Measurements from ENCODE around the gene NUMB.

NUMB gene

DNA sequence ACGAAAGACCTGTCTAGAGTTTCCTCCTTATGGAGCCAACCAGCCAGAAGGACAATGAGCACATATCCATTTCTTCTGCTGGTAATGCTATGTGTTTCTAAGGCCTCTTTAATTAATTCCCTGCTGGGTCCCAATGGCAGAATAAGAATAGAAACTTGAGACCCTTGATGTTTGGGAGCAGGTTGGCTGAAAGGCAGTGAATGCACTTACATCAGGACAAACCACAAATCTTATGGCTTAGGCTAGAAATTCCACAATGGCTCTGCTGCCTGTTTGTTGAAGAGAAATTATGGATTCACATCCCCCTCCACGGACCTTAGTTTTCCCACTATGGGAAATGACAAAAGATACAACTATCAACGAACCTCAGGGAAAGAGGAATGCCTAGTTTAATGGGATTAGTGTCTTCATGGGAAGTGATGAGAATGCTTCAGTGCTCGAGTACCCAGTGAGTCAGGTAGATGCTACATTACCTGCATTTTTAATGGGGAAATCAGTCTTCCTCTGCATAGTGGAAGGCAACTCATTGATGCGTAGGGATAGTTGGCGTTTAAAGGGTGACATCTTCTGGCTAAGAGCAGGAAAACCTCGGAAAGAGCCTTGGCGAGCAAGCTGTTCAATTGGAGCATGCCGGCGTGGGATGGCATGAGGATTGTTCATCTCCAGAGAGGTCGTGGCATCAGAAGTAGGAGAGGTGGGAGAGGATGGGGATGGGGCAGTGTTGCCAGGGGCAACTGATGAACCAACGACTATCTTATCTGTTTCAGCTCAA is 174.6 kb downstream of the NUMB start:
- no peak for DNase-seq

DNA sequence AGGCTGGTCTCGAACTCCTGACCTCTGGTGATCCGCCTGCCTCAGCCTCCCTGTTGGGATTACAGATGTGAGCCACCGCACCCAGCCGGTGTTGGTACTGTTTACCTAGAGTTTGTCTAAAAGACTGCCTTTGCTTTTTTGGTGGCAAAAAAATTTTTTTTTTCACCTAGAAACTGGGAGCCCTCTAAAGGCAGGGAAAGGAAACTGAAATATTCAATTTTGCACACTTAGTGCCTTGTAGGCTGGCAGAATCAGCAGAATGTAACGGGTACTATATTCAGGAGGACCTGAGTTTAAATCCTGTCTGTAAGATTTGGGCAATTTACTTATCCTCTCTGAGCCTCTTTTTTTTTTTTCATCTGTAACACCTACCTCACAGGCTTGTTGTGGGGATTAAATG is 177.4 kb downstream of the NUMB start:
- DNase-seq = no peak

DNA sequence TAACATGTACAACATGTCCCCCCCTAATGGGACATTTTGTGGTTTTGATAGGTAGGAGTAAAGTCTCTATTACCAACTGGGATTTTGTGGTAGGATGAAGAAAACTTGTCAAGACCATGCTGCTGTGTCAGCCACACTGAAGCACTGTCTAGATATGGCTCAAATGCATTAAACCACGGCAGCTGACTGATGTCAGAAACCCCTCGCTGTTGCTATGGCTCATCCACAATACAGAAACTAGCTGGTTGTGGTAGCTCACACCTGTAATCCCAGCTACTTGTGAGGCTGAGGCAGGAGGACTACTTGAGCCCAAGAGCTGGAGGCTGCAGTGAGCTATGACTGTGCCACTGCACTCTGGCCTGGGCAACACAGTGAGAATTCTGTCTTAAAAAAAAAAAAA is 181.0 kb downstream of the NUMB start:
- no peak for DNase-seq

DNA sequence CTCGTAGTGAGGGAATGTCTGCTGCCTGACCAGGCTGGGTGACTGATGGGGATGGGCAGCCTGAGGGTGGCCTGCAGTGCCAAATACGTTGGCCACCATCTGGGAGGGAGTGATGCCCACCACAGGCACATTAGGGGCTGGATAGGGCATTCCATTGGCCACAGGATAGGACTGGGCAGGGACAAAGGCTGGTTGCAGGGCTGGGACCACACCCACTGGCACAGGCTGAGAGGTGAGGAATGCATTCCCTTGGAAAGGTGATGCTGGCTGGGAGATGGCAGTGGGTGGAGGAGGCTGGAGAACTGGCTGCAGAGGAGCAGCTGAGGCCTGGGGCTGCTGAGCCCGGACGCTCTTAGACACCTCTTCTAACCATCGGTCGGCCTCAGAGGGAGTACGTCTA is 181.5 kb downstream of the NUMB start:
- no peak for DNase-seq

DNA sequence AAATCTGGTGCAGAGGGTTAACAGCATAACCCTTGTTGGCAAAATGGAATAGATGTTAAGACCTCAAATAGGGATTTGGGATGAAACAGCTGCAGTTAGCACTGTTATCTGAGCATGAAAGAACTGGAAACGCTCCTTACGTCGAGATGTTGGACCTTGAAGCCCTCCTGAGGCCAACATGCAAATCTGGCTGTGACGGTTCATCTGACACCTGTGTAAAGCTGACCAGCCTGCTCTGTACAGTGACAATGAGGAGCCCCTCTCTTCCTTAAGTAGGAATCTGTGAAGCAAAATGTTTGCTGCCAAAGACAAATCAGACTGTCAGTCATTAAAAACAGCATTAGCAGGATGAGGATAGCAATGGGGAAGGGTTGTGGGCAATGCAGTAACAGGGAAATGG is 184.5 kb downstream of the NUMB start:
- DNase-seq = no peak

DNA sequence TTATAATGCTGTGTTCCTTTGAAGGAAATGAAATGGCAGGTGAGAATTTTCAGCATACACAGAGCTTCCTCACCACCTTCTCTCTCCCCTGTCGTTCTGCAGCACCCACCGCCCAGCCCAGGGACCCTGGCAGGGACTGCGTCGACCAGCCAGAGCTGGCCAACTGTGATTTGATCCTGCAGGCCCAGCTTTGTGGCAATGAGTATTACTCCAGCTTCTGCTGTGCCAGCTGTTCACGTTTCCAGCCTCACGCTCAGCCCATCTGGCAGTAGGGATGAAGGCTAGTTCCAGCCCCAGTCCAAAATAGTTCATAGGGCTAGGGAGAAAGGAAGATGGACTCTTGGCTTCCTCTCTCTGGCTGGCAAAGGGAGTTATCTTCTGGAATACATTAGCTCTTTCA is 186.0 kb downstream of the NUMB start:
- no peak for DNase-seq

DNA sequence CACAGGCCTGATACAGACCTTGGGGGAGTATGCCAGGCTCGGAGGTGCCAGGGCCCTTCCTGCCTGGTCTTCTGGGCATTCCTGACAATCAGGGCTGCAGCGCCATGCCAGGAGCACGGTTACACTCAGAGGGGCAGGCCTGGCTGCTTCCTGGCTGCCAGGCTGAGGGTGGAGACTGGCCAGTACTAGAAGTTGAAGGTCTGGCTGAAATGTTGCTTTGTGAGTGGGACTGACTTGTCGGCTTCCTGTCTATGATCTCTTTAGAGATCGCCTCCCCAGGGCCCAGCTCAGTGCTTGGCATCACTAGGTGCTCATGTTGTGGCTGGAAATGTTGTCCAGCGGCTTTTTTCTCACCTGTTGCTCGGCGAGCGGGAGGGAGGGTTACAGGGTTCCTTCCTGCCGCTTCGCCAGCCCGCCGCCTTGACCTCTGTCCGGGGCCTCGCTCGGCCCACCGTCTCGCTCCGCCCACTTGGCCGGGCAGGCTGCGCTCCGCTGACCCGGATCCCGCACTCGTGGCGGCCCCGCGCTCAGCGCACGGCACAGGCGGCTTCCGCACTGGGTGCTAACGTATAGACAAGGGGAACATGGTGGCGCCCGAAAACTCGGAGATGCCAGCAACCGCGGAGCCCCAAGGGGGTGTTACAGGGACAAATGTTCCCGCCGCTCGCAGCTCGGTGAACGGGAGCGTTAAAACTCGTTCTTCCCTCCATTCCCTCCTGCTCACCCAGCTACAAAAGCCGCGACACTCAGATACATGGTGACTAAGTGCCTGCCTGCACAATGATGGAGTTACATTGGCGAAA is 188.4 kb downstream of the NUMB start:
- DNase-seq = no peak

DNA sequence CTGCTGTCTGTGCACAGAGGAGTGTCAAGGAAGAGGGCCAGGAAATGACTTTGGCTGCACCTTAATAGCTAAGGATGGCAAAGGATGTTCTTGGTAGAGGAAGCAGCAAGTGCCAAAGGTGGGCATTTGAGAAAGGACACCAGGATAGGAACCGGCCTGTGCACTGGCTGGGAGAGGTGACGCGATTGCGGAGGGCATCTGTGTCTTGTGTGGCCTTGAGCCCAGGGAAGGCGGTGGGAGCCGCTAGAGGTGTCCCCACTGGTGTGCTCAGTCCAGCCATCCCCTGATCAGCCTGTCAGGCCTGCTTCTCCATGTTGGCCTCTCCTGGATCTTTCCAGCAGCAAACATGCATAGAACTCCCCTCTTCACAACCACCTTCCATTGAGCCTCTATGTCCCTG is 190.9 kb downstream of the NUMB start:
- no peak for DNase-seq

DNA sequence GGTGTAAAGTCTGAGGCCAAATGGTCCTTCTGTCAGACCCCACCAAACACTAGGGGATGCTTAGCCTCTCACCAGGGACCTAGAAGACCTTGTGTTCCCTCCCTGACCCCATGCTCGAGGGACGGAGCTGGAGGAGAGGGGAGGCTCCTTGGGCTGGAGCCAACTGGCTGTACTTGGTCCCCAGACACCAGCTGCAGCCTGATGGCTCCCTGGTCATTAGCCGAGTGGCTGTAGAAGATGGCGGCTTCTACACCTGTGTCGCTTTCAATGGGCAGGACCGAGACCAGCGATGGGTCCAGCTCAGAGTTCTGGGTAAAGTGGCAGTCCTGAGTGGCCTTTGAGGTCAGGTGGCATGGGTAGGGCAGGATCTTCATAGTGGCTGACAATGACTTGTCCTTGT is 192.0 kb downstream of the NUMB start:
- DNase-seq = no peak

DNA sequence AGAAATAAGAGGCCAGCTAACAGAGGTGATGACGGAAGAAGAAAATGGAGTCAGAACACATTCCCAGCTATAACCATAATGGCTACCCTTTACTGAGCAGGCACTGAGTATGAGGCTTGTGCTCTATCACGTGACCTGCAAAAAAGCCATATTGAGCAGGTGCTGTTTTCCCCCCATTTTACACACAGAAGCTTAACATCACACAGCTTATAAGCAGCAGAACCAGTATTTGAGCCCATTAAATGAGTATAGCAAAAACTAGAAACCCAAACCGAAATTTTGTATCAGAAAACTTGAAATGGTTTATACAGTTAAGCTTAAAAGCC is 192.7 kb downstream of the NUMB start:
- no peak for DNase-seq

DNA sequence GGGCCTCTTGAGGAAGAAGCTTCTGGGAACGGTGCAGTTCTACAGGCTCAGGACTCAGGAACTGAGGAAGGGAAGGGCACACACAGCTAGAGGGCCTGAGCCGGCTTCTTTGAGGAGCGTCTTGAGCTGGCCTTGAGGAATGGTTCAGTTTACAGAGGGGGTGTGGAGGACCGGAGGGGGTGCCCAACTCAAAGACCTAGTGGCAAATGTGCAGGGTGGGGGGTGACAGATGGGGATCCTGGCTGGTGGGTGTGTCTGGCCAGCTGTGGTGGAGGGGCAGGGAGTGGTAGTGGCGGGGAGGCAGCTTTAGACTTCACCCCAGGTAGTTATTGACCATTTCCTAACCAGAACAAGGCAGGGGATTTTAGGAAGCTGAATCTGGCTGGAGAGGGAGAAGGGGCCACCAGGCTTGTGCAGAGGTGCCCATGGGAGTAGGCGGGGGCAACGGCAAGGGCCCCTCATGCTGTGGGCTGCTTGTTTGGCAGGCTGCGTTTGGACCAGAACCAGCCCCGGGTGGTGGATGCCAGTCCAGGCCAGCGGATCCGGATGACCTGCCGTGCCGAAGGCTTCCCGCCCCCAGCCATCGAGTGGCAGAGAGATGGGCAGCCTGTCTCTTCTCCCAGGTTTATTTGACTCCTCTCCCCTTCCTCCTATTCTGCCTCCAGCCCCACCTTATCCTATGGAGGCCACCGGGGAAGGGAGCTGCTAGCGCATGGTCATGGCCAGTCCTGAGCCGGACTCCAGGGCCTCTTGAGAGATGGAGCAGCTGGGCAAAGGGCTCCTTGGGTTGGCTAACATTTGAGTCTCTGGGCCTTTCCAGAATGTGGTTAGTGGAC is 193.2 kb downstream of the NUMB start:
- no peak for DNase-seq

DNA sequence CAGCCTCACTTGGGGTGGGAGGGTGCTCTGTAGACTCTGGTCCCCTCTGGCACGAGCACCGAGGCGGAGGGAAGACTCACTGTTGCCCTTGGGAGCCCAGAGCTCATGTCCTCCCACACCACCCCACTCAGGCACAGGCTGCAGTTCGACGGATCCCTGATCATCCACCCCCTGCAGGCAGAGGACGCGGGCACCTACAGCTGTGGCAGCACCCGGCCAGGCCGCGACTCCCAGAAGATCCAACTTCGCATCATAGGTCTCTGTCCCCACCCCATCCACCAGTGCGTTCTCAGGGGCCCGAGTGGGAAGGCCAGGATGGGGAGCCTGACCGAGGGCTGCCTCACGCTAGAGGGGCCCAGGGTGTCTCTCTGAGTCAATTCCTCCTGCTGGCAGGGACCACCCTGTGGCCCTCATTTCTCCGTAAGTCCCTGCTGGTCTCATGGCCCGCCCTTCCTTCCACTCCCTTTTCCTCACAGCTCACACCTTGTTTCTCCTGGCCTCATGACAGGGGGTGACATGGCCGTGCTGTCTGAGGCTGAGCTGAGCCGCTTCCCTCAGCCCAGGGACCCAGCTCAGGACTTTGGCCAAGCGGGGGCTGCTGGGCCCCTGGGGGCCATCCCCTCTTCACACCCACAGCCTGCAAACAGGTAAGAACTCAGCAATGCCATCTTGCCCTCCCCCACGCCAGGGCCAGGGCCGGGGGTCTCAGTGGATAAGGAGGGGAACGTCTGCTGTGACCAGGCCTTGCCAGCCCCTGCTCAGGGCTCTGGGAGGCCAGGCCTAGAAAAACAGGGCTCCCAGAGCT is 194.1 kb downstream of the NUMB start:
- DNase-seq = no peak

DNA sequence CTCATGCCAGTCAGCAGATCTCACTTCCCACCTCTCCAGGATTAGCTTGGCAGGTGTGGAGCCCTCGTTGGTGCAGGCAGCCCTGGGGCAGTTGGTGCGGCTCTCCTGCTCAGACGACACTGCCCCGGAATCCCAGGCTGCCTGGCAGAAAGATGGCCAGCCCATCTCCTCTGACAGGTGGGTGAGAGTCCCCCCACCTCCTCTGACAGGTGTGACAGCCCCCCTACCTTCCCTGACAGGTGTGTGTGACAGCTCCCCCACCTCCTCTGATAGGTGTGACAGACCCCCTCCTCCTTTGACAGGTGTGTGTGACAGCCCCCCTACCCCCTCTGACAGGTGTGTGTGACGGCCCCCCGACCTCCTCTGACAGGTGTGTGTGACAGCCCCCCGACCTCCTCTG is 194.7 kb downstream of the NUMB start:
- no peak for DNase-seq

DNA sequence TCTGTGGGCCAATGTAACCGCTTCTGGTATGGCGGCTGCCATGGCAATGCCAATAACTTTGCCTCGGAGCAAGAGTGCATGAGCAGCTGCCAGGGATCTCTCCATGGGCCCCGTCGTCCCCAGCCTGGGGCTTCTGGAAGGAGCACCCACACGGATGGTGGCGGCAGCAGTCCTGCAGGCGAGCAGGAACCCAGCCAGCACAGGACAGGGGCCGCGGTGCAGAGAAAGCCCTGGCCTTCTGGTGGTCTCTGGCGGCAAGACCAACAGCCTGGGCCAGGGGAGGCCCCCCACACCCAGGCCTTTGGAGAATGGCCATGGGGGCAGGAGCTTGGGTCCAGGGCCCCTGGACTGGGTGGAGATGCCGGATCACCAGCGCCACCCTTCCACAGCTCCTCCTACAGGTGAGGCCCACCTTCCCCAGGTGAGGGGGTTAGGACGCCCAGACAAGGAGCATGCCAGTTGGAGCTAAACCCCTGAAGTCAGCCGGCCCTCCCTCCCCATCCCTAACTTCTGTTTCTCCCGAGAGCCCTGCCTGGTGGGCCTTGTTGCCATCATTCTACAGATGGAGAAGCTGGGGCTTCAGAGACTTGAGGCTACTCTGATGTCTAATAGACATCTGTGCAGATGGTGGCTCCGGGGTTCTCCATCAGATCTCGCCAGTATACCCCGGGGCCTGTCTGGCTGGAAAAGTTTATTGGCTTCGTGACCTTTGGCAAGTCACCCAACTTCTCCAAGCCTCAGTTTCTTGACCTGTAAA is 195.7 kb downstream of the NUMB start:
- DNase-seq = no peak

DNA sequence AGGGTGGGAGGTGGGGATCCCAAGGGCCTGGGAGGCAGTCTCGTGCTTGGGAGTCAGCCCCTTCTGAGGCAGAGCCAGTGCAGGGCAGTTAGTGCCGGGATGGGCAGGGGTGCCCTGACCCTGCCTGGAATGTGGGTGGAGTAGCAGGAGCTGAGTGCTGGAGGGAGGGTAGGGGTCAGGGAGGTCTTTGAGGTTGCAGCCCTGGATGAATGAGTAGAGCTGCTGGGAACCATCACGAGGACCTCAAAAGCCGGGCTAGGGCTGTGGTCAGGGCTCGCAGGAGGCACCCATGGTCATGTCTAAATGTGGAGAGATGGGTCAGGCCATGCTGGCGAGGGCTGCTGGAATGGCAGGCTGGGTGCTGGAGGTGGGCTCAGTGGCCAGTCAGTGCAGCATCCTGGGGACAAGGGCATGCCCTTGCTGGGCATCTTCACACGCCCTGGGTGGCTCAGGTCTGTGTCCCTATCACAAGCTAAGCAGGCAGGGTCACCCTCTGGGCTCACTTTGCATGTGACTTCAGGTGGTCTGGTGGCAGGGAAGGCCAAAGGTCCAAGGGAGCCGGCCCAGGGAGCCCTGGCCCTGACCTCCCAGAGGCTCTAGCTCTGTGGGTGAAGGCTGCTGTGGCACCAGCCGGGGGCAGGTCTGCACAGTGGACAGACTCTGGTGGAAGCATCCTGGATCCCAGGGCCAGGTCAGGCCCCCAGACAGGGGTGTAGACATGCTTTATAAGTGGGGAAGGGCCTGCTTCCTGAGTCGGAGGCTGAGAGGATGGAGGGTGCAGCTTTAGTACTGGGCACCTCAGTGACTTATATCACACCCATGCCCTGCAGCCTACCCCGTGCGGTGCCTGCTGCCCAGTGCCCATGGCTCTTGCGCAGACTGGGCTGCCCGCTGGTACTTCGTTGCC is 196.6 kb downstream of the NUMB start:
- DNase-seq = no peak

DNA sequence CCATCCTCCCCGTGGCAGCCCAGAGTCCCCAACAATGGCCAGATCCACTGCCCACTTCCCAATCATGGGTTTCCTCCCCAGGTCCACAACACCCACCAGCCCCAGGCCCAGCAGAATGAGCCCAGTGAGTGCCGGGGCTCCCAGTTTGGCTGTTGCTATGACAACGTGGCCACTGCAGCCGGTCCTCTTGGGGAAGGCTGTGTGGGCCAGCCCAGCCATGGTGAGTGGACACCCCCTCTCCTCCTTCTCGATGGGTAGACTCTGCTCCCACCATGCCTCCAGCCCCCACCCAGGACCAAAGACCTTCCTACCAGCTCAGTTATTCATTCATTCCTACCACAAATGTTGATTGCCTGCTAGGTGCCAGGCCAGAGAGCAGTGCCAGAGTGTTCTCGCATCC is 197.3 kb downstream of the NUMB start:
- no peak for DNase-seq

DNA sequence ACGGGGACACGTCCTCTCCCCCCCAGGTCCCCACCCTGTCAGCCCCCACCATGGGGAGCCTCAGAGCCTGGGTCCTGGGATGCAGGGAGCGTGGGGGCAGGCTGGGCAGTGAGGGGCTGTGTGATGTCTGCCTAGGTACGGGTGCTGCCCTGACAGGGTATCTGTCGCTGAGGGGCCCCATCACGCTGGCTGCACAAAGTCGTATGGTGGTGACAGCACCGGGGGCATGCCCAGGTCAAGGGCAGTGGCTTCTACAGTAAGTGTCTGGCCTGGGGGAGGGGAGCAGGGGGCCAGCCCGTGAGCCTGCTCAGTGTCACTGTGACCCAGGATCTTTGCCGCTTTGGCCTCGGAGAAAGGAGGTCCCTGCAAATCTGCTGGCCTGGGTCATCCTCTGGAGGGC is 197.8 kb downstream of the NUMB start:
- no peak for DNase-seq

DNA sequence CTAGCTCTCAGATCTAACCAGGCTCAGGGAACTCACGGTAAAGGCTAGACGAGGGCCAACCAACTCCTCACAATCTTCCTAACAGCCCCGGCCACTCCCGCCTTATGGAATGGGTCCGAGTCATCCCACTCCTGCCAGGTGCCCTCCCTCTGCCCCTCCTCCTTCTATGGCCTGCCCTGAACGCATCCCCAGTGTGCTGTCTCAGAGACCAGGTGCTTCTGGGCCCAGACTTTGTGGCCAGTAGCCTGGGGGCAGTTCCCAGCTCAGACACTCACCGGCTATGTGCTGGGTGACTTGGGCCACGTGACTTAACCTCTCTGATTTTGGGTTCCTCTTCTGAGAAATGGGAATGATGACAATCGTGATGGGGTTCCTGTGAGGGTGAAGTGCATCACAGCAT is 198.5 kb downstream of the NUMB start:
- DNase-seq = no peak

DNA sequence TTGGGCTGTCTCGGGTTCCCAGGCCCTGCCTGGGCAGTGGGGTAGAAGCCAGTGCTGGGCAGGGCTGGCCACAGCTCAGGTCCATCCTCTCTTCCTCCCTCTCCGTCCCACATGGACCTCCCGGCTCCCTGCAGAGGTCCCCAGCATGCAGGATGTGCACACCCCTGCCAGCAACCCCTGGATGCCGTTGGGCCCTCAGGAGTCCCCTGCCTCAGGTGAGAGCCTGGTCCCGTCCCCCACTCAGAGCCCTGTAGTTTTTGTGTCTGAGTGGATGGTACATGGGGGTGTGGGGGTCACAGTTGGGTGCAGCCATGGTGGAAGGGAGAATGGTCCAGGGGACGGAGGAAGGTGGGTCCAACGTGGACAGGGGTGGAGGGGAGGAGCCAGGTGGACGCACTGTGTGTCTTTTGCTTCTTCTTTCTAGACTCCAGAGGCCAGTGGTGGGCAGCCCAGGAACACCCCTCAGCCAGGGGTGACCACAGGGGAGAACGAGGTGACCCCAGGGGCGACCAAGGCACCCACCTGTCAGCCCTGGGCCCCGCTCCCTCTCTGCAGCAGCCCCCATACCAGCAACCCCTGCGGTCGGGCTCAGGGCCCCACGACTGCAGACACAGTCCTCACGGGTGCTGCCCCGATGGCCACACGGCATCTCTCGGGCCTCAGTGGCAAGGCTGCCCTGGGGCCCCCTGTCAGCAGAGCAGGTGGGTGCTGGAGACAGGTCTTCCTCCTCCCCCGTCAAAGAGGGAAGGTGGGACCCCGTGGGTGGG is 199.3 kb downstream of the NUMB start:
- no peak for DNase-seq

DNA sequence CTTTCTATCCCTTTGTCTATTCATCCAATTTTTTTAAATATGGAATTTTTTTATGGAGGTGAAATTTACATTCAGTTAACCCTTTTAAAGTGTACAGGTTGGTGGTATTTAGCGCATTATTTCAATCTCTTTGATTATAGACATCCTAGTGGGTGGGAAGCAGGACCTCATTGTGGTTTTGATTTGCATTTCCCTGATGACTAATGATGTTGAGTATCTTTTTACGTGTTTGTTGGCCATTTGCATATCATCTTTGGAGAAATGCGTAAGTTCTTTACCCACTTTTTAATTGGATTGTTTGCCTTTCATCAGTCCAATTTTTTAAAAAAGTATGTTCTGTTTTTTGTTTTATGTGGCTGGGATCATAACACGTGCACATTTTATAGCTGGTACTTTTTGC is 200.3 kb downstream of the NUMB start:
- no peak for DNase-seq
